CD4-positive, CD25-positive, alpha-beta regulatory T cell (primary cell): ENCODE measurements around the gene FAM32A. TPM values are rescaled to one million over a fixed set of nuclear protein-coding genes. Genes with fewer than 3 reads are reported as not detected.
A peak's percentile ranks its signal among the peaks of the same experiment; 100 is the strongest.

Source experiments
- ATAC-seq, 2 donors: fragments of 150-1000 bp; cut with Tn5 transposase; one replicate each; pipeline ENCODE4 v1.10.0; 2021; ENCODE audit warnings: low read depth in 2 of 2, moderate number of reproducible peaks in 2 of 2, moderate library complexity in 1 of 2
- DNase-seq, 3 donors: peaks; one replicate each; pipeline versions ENCODE4 v3.0.0 to v3.0.0-alpha.2; 2012 to 2022; ENCODE audit warnings: mixed read lengths in 1 of 3
- H3K27ac ChIP-seq: one replicate; pipeline ENCODE4 v1.7.0; 2013; ENCODE audit warnings: mild to moderate bottlenecking, low read length; ENCODE audit not compliant: insufficient read depth, poor library complexity, severe bottlenecking
- H3K27me3 ChIP-seq: one replicate; pipeline ENCODE4 v1.7.0; 2013; ENCODE audit warnings: low read length; ENCODE audit not compliant: control insufficient read depth, insufficient read depth
- H3K36me3 ChIP-seq: one replicate; pipeline ENCODE4 v1.7.0; 2013; ENCODE audit warnings: mild to moderate bottlenecking, low read length, moderate library complexity; ENCODE audit not compliant: control insufficient read depth, insufficient read depth
- H3K4me1 ChIP-seq: 2 replicates; pipeline ENCODE4 v1.7.0; 2013; ENCODE audit warnings: mild to moderate bottlenecking, low read length; ENCODE audit not compliant: insufficient read depth, control insufficient read depth, poor library complexity, severe bottlenecking
- H3K4me3 ChIP-seq: one replicate; pipeline ENCODE4 v1.7.0; 2013; ENCODE audit warnings: low read depth, mild to moderate bottlenecking, low read length, moderate library complexity
- H3K9me3 ChIP-seq, 2 experiments: 1 replicate in 1 of 2; 2 replicates in 1 of 2; pipeline ENCODE4 v1.7.0; 2013; ENCODE audit warnings: low read length in 2 of 2, mild to moderate bottlenecking in 1 of 2, moderate library complexity in 1 of 2; ENCODE audit not compliant: control insufficient read depth in 2 of 2
- H3K27ac Mint-ChIP-seq, 3 donors: one replicate each; pipeline ENCODE4 v1.8.0; 2020 to 2022; ENCODE audit warnings: mild to moderate bottlenecking in 3 of 3, mixed read lengths in 3 of 3, moderate library complexity in 2 of 3
- H3K27me3 Mint-ChIP-seq: one replicate; pipeline ENCODE4 v1.8.0; 2022; ENCODE audit warnings: mild to moderate bottlenecking, mixed read lengths
- H3K36me3 Mint-ChIP-seq: one replicate; pipeline ENCODE4 v1.8.0; 2020; ENCODE audit warnings: mixed read lengths
- H3K4me1 Mint-ChIP-seq, 4 donors: one replicate each; pipeline ENCODE4 v1.8.0; 2020 to 2022; ENCODE audit warnings: mixed read lengths in 4 of 4, mild to moderate bottlenecking in 1 of 4
- H3K4me3 Mint-ChIP-seq, 4 donors: one replicate each; pipeline ENCODE4 v1.8.0; 2020 to 2022; ENCODE audit warnings: mild to moderate bottlenecking in 4 of 4, mixed read lengths in 4 of 4, moderate library complexity in 3 of 4
- H3K9me3 Mint-ChIP-seq, 7 donors: one replicate each; pipeline ENCODE4 v1.8.0; 2020 to 2022; ENCODE audit warnings: mixed read lengths in 7 of 7, mild to moderate bottlenecking in 3 of 7, moderate library complexity in 2 of 7
- polyA plus RNA-seq, 4 donors: library from polyadenylated mRNA; unstranded; fragments of 300-500 nt; fragmentation: Illumina TruSeq; gene quantifications; one replicate each; pipeline ENCODE4 v1.2.3, GENCODE V29; 2021
- total RNA-seq: library from RNA; stranded (reverse); gene quantifications from one replicate; pipeline ENCODE4 v1.2.3, GENCODE V29; 2022

The FAM32A gene
- total and polyA plus RNA-seq, 5 donors from 2014 or later: 49.4 to 168 (median 154) TPM

- H3K9me3 ChIP-seq: no peaks in the 10 kb centered on the region
- peaks cover 3 to 47% (median 23%) of the 10 kb centered on the region in 4 donors for H3K4me1 Mint-ChIP-seq
- H3K4me3 ChIP-seq: no peak overlapping the region
- peaks cover 25% of the 10 kb centered on the region for H3K36me3 Mint-ChIP-seq
- no peak for DNase-seq
- H3K4me3 Mint-ChIP-seq: peak overlapping the region in 2 of 4 donors; percentile 60 to 84
- ATAC-seq: no peak
- H3K27me3 Mint-ChIP-seq: no peaks in the 10 kb centered on the region
- H3K4me1 ChIP-seq: peaks cover 27% of the 10 kb centered on the region
- no peak overlapping the region for H3K27ac ChIP-seq
- peak overlapping the region in 1 of 3 donors; percentile 83 for H3K27ac Mint-ChIP-seq
- H3K9me3 Mint-ChIP-seq: no peaks in the 10 kb centered on the region
- no peaks in the 10 kb centered on the region for H3K27me3 ChIP-seq
- H3K36me3 ChIP-seq: peaks cover 47% of the 10 kb centered on the region
These were observed 3.3 kb downstream of the FAM32A start for GRCh38 chr19:16188521-16188920.

GRCh38 chr19:16190198-16190597 is 5.0 kb downstream of the FAM32A start:
- H3K4me3 ChIP-seq: no peak overlapping the region
- DNase-seq (no peak), ATAC-seq (no peak)
- Mint-ChIP-seq H3K27ac (peak overlapping the region in 1 of 3 donors; percentile 26), H3K9me3 (no peaks in the 10 kb centered on the region), H3K27me3 (no peaks in the 10 kb centered on the region), H3K4me3 (peak overlapping the region in 1 of 4 donors; percentile 56), H3K4me1 (peaks cover 3 to 43% (median 21%) of the 10 kb centered on the region in 4 donors), H3K36me3 (peaks cover 25% of the 10 kb centered on the region)
- H3K27ac ChIP-seq: no peak overlapping the region
- no peaks in the 10 kb centered on the region for H3K9me3 ChIP-seq
- H3K27me3 ChIP-seq: no peaks in the 10 kb centered on the region
- H3K36me3 ChIP-seq: peaks cover 50% of the 10 kb centered on the region
- peaks cover 22% of the 10 kb centered on the region for H3K4me1 ChIP-seq

GRCh38 chr19:16190736-16191135 is 5.5 kb downstream of the FAM32A start:
- no peaks in the 10 kb centered on the region for H3K27me3 Mint-ChIP-seq
- H3K4me3 ChIP-seq: no peak overlapping the region
- ATAC-seq: no peak
- H3K27me3 ChIP-seq: no peaks in the 10 kb centered on the region
- peaks cover 20% of the 10 kb centered on the region for H3K4me1 ChIP-seq
- peaks cover 50% of the 10 kb centered on the region for H3K36me3 ChIP-seq
- H3K27ac ChIP-seq: no peak overlapping the region
- peaks cover 22% of the 10 kb centered on the region for H3K36me3 Mint-ChIP-seq
- no peaks in the 10 kb centered on the region for H3K9me3 Mint-ChIP-seq
- no peaks in the 10 kb centered on the region for H3K9me3 ChIP-seq
- H3K4me3 Mint-ChIP-seq: peak overlapping the region in 1 of 4 donors; percentile 73
- no peak for DNase-seq
- peaks cover 0 to 39% (median 19%) of the 10 kb centered on the region in 4 donors for H3K4me1 Mint-ChIP-seq
- H3K27ac Mint-ChIP-seq: peak overlapping the region in 1 of 3 donors; percentile 26

- H3K36me3 Mint-ChIP-seq: peaks cover 22% of the 10 kb centered on the region
- H3K4me3 ChIP-seq: no peak overlapping the region
- H3K9me3 Mint-ChIP-seq: no peaks in the 10 kb centered on the region
- H3K27ac Mint-ChIP-seq: no peak overlapping the region
- peaks cover 14% of the 10 kb centered on the region for H3K4me1 ChIP-seq
- no peak overlapping the region for H3K27ac ChIP-seq
- H3K27me3 ChIP-seq: no peaks in the 10 kb centered on the region
- no peaks in the 10 kb centered on the region for H3K9me3 ChIP-seq
- ATAC-seq: no peak
- peaks cover 50% of the 10 kb centered on the region for H3K36me3 ChIP-seq
- H3K4me1 Mint-ChIP-seq: peaks cover 0 to 34% (median 17%) of the 10 kb centered on the region in 4 donors
- H3K4me3 Mint-ChIP-seq: peak overlapping the region in 1 of 4 donors; percentile 73
- DNase-seq: no peak
- no peaks in the 10 kb centered on the region for H3K27me3 Mint-ChIP-seq
These were observed 6.2 kb downstream of the FAM32A start for GRCh38 chr19:16191216-16191908.

- H3K27ac Mint-ChIP-seq: peak overlapping the region in 1 of 3 donors; percentile 48
- no peaks in the 10 kb centered on the region for H3K9me3 Mint-ChIP-seq
- peaks cover 6 to 29% (median 11%) of the 10 kb centered on the region in 4 donors for H3K4me1 Mint-ChIP-seq
- peaks cover 15% of the 10 kb centered on the region for H3K36me3 Mint-ChIP-seq
- no peaks in the 10 kb centered on the region for H3K27me3 Mint-ChIP-seq
- H3K27ac ChIP-seq: no peak overlapping the region
- peaks cover 16% of the 10 kb centered on the region for H3K4me1 ChIP-seq
- H3K27me3 ChIP-seq: no peaks in the 10 kb centered on the region
- H3K36me3 ChIP-seq: peaks cover 44% of the 10 kb centered on the region
- H3K4me3 ChIP-seq: no peak overlapping the region
- ATAC-seq: no peak
- H3K9me3 ChIP-seq: no peaks in the 10 kb centered on the region
- no peak overlapping the region for H3K4me3 Mint-ChIP-seq
- DNase-seq: no peak
These were observed 8.3 kb downstream of the FAM32A start for GRCh38 chr19:16193466-16193865.

GRCh38 chr19:16197188-16197621 is 12.0 kb downstream of the FAM32A start:
- H3K36me3 ChIP-seq: peaks cover 21% of the 10 kb centered on the region
- no peaks in the 10 kb centered on the region for H3K27me3 ChIP-seq
- Mint-ChIP-seq H3K36me3 (peaks cover 12% of the 10 kb centered on the region), H3K9me3 (peaks cover 0 to 2% (median 0%) of the 10 kb centered on the region in 7 donors), H3K4me3 (peak overlapping the region; percentile 90 to 93 (median 92)), H3K27ac (peak overlapping the region; percentile 94 to 99 (median 98)), H3K27me3 (no peaks in the 10 kb centered on the region), H3K4me1 (peaks cover 11 to 41% (median 20%) of the 10 kb centered on the region in 4 donors)
- H3K4me1 ChIP-seq: peaks cover 30% of the 10 kb centered on the region
- H3K27ac ChIP-seq: peak overlapping the region; percentile 90
- H3K4me3 ChIP-seq: peak overlapping the region; percentile 80
- ATAC-seq (no peak), DNase-seq (no peak)
- no peaks in the 10 kb centered on the region for H3K9me3 ChIP-seq

GRCh38 chr19:16197622-16198369 is 12.6 kb downstream of the FAM32A start, which contains the start of gene AP1M1:
TSS of gene AP1M1 (plus strand) at chr19:16197911. CDS start at chr19:16198027, 116 bp downstream.
- H3K4me3 ChIP-seq: peak within 1 kb of the TSS; percentile 85
- Mint-ChIP-seq H3K9me3 (peaks cover 0 to 2% (median 0%) of the 10 kb centered on the region in 7 donors), H3K27ac (peak within 1 kb of the TSS; percentile 94 to 99 (median 98)), H3K27me3 (no peaks in the 10 kb centered on the region), H3K36me3 (peaks cover 18% of the 10 kb centered on the region), H3K4me1 (peaks cover 11 to 47% (median 24%) of the 10 kb centered on the region in 4 donors), H3K4me3 (peak within 1 kb of the TSS; percentile 90 to 93 (median 92))
- DNase-seq (peak; percentile 98 to 99 (median 99)), ATAC-seq (peak; percentile 83 to 85)
- H3K27me3 ChIP-seq: no peaks in the 10 kb centered on the region
- H3K36me3 ChIP-seq: peaks cover 24% of the 10 kb centered on the region
- H3K27ac ChIP-seq: peak within 1 kb of the TSS; percentile 90
- H3K4me1 ChIP-seq: peaks cover 30% of the 10 kb centered on the region
- no peaks in the 10 kb centered on the region for H3K9me3 ChIP-seq
